PC-9 (cell line): ENCODE data around the gene LRP8. TPM values are rescaled to one million over a fixed set of nuclear protein-coding genes. Genes with fewer than 3 reads are reported as not detected.

Experiments used
- BruUV-seq: library from RNA; stranded (reverse); fragments of 400-500 nt; replicated peaks from 2 replicates; lab custom pipeline; 2021; lab: Mats Ljungman, UMichigan
- CTCF ChIA-PET: fragments of 300-600 bp; sonication (Branson Sonifier 250); formaldehyde crosslinking; loops from one replicate; lab custom pipeline; 2022; ENCODE audit warnings: antibody characterized with exemption; lab: Charles Lee
- POLR2A ChIA-PET: fragments of 300-600 bp; sonication (Branson Sonifier 250); formaldehyde crosslinking; loops from one replicate; lab custom pipeline; 2022; ENCODE audit warnings: antibody characterized with exemption; ENCODE audit not compliant: unreplicated experiment; lab: Charles Lee
- DNase-seq, 2 experiments: peaks; one replicate each; pipeline versions ENCODE4 v3.0.0 to v3.0.0-alpha.2; 2015 to 2022; ENCODE audit warnings: mixed read lengths in 1 of 2
- H2AFZ ChIP-seq: fragments of 200-600 bp; sonication (generic); 2 replicates; pipeline ENCODE4 v1.8.1; 2017; ENCODE audit warnings: antibody characterized with exemption
- H3F3A ChIP-seq: fragments of 200-600 bp; sonication (generic); 2 replicates; pipeline ENCODE4 v1.8.1; 2017; ENCODE audit warnings: antibody characterized with exemption, mild to moderate bottlenecking, low read depth; ENCODE audit not compliant: insufficient read depth
- H3K27ac ChIP-seq: fragments of 200-600 bp; sonication (generic); 2 replicates; pipeline ENCODE4 v1.6.1; 2016; ENCODE audit warnings: mixed run types
- H3K27me3 ChIP-seq: fragments of 200-600 bp; sonication (generic); 2 replicates; pipeline ENCODE4 v1.6.1; 2016; ENCODE audit warnings: low read depth, mixed run types; ENCODE audit not compliant: insufficient read depth
- H3K36me3 ChIP-seq: fragments of 200-600 bp; sonication (generic); 2 replicates; pipeline ENCODE4 v1.6.1; 2016; ENCODE audit warnings: low read depth, mixed run types
- H3K4me1 ChIP-seq: fragments of 200-600 bp; sonication (generic); replicated peaks from 2 replicates; pipeline ENCODE4 v1.6.1; 2016; ENCODE audit warnings: mixed run types; ENCODE audit not compliant: insufficient read depth
- H3K4me2 ChIP-seq: fragments of 200-600 bp; sonication (generic); 2 replicates; pipeline ENCODE4 v1.6.1; 2017; ENCODE audit warnings: mixed run types
- H3K4me3 ChIP-seq: fragments of 200-600 bp; sonication (generic); 2 replicates; pipeline ENCODE4 v1.6.1; 2016; ENCODE audit warnings: mixed run types
- H3K79me2 ChIP-seq: fragments of 200-600 bp; sonication (generic); 2 replicates; pipeline ENCODE4 v1.6.1; 2017; ENCODE audit warnings: low read depth, mixed run types
- H3K9me2 ChIP-seq: fragments of 200-600 bp; sonication (generic); 2 replicates; pipeline ENCODE4 v1.8.1; 2017; ENCODE audit warnings: mild to moderate bottlenecking; ENCODE audit not compliant: insufficient read depth
- H3K9me3 ChIP-seq: fragments of 200-600 bp; sonication (generic); 2 replicates; pipeline ENCODE4 v1.8.1; 2016; ENCODE audit warnings: low read depth; ENCODE audit not compliant: insufficient read depth
- H4K20me1 ChIP-seq: fragments of 200-600 bp; sonication (generic); 2 replicates; pipeline ENCODE4 v1.8.1; 2017; ENCODE audit not compliant: insufficient read depth
- EZH2 ChIP-seq: fragments of 200-600 bp; sonication (generic); IDR thresholded peaks from 2 replicates; pipeline ENCODE4 v1.8.0; 2017; ENCODE audit warnings: antibody characterized with exemption, low read depth
- intact Hi-C: fragments of 100-400 bp; cut with micrococcal nuclease; formaldehyde crosslinking; loops from one replicate; pipeline ENCODE4 v1.10.0; 2022; ENCODE audit not compliant: unreplicated experiment
- total RNA-seq: library from RNA; stranded (reverse); gene quantifications from 2 replicates; pipeline ENCODE4 v1.2.3, GENCODE V29; 2021
- TF ChIP-seq, protein P1 (sequence below): fragments of 200-600 bp; sonication (generic); conservative IDR thresholded peaks from 2 replicates; pipeline ENCODE4 v1.6.1; 2017; ENCODE audit warnings: mixed run types, antibody characterized with exemption, mild to moderate bottlenecking, moderate library complexity

LRP8 gene
- total RNA-seq, 1 experiment from 2014 or later, result 85.3 TPM

DNA sequence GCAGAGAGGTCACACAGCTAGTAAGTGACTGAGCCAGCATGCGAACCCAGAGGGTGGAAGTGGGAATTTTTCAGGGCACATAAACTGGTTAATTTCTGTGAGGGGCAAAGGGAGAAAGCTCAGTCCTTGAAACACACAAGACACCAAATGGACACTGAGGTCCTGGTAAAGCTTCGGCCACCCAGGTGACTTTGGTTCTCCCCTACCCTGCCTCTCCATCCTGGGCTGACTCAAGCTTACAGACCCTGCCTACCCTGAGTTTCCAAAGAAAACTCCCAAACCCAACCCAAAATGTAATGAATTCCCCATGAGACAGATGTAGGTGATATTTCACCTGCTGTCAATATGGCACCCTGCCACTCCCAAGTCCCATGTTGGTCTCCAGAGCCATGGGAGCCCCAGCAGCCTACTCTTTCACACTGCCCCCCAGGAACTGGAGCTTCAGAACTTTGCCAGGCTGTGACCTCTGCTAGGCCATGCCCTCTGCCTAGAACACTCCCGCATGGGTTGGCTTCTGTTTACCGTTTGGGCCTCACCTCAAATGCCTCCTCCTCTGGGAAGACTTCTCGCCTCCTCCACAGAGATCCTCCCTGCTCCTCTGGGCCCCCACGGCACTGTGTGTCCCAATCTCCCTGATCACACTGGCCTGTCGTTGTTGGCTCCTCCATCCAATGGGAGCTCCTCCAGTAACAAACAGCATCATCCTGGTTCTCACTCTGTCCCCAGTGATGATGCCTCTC, 3.7 kb upstream of the LRP8 start:
- Histone ChIP-seq H3K36me3 (no peaks in the 10 kb centered on the region), H3K27me3 (no peaks in the 10 kb centered on the region), H2AFZ (no peak overlapping the region), H3K79me2 (peaks cover 8% of the 10 kb centered on the region), H3K4me3 (no peak overlapping the region), H3K27ac (peak overlapping the region; percentile 23; the same call in 1 of the 2 replicates), H3K4me2 (peak overlapping the region; percentile 20; the same call in 1 of the 2 replicates), H3K9me2 (no peaks in the 10 kb centered on the region), H4K20me1 (no peaks in the 10 kb centered on the region), H3F3A (peaks cover 23% of the 10 kb centered on the region; the same call in 1 of the 2 replicates), H3K4me1 (peaks cover 22% of the 10 kb centered on the region), H3K9me3 (no peaks in the 10 kb centered on the region)
- DNase-seq, result no peak
- TF ChIP-seq EZH2, result no peak
- TF ChIP-seq, protein P1, sequence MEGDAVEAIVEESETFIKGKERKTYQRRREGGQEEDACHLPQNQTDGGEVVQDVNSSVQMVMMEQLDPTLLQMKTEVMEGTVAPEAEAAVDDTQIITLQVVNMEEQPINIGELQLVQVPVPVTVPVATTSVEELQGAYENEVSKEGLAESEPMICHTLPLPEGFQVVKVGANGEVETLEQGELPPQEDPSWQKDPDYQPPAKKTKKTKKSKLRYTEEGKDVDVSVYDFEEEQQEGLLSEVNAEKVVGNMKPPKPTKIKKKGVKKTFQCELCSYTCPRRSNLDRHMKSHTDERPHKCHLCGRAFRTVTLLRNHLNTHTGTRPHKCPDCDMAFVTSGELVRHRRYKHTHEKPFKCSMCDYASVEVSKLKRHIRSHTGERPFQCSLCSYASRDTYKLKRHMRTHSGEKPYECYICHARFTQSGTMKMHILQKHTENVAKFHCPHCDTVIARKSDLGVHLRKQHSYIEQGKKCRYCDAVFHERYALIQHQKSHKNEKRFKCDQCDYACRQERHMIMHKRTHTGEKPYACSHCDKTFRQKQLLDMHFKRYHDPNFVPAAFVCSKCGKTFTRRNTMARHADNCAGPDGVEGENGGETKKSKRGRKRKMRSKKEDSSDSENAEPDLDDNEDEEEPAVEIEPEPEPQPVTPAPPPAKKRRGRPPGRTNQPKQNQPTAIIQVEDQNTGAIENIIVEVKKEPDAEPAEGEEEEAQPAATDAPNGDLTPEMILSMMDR, result no peak
- CTCF ChIA-PET, result no interaction called here
- POLR2A ChIA-PET, result no interaction called here
- BruUV-seq, result no TSS peak
- intact Hi-C loops, result no loop called here

GRCh38 chr1:53330819-53331218, 2.9 kb upstream of the LRP8 start:
- Histone ChIP-seq H3K27me3 (no peaks in the 10 kb centered on the region), H3K36me3 (no peaks in the 10 kb centered on the region), H3K79me2 (peaks cover 8% of the 10 kb centered on the region), H2AFZ (no peak overlapping the region), H3K4me3 (no peak overlapping the region), H3F3A (peaks cover 25% of the 10 kb centered on the region; the same call in 1 of the 2 replicates), H3K4me2 (peak overlapping the region; percentile 20; the same call in 1 of the 2 replicates), H3K27ac (peak overlapping the region; percentile 23; the same call in 1 of the 2 replicates), H3K9me3 (no peaks in the 10 kb centered on the region), H3K9me2 (no peaks in the 10 kb centered on the region), H3K4me1 (peaks cover 22% of the 10 kb centered on the region), H4K20me1 (no peaks in the 10 kb centered on the region)
- intact Hi-C loops, result no loop called here
- ChIA-PET CTCF (no interaction called here), POLR2A (no interaction called here)
- no TSS peak for BruUV-seq
- DNase-seq, result peak; percentile 59 to 90
- no peak for TF ChIP-seq EZH2

GRCh38 chr1:53328541-53329499, 950 bp upstream of the LRP8 start:
- peaks cover 38% of the 10 kb centered on the region; the same call in 1 of the 2 replicates for H3F3A ChIP-seq
- H3K36me3 ChIP-seq, result peaks cover 15% of the 10 kb centered on the region
- no peaks in the 10 kb centered on the region for H3K9me2 ChIP-seq
- intact Hi-C loops, result loop anchor here (5.0 kb wide), 1 partner anchor 723 kb away; the partner anchor contains the start of genes TCEANC2 and TMEM59
- peak overlapping the region; percentile 88 for H3K4me2 ChIP-seq
- peak overlapping the region; percentile 78 for H3K4me3 ChIP-seq
- no peak overlapping the region for H3K27ac ChIP-seq
- peaks cover 27% of the 10 kb centered on the region for H3K79me2 ChIP-seq
- H4K20me1 ChIP-seq, result no peaks in the 10 kb centered on the region
- no peaks in the 10 kb centered on the region for H3K27me3 ChIP-seq
- DNase-seq, result no peak
- no peak overlapping the region; the same call in 1 of the 2 replicates for H2AFZ ChIP-seq
- no peaks in the 10 kb centered on the region for H3K9me3 ChIP-seq
- ChIA-PET POLR2A (interaction anchor here (0.6 kb wide), 1 partner anchor 63 kb away, joined by 3 read pairs; no protein-coding TSS in a partner anchor), CTCF (no interaction called here)
- peaks cover 34% of the 10 kb centered on the region for H3K4me1 ChIP-seq
- BruUV-seq, result no TSS peak
- TF ChIP-seq, protein P1, result no peak
- TF ChIP-seq EZH2, result no peak
